Fibroblast of the conjunctiva (primary cell): ENCODE results near the gene RBM3.

Experiments
- DNase-seq: peaks from one replicate; pipeline ENCODE4 v3.0.0-alpha.2; 2010; ENCODE audit warnings: low read depth

The RBM3 gene

DNA sequence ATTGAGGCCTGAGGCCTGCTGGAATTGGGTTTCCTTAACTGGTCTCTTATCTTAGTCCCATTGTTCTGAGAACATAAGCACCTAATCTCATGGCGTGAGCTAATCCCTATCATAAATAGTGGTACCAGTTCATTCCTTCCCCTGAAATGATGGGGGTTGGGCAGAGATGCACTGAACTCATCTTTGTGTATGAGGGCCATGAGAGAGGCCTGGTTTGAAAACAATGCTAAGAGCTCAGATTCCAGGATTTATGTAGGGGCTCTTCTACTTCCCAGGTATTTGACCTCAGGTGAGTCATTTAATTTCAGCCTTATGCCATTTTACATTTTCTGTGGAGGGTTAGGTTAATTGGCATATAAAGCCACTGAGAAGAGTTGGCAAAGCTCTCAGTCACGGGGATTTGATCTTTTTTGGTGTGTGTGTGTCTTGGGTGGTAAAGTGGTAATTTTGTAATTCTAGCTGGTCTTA, 4.4 kb downstream of the RBM3 start:
- no peak for DNase-seq

DNA sequence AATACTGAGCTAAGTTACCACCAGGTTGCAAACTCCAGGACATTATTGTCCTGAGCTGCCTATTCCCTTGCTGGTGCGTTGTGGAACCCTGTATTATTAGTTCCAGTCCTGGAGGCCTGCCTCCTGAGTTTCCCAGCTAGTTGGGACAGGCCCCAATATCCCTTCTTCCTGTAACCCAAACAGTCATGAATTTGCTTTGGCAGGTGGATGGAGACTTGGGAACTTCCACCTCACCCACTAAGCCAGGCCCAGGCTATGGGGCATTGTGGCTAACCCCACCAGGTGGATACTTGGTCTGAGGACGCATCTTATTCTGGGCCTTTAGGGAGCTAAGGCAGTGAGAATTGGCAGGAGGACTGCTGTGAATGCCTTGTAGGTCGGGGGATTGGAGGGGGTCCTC, 5.0 kb downstream of the RBM3 start:
- no peak for DNase-seq

DNA sequence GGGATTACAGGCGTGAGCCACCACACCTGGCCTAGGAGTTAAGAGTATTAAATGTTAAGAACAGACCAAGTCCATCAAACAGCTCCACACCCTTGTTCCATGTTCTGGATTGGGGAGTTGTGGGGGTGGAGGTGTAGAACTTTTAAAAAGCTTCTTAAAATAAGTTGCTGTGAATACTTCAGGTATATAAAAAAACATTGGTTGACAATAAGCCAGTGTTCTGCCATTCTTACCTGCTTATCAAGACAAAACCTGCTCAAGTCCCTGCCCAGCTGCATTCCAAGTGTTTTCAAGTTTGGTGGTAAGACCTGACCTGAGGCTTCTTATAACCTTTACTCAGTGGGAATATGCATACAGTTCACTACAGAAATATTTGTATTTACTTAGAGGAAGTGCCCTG, 6.4 kb downstream of the RBM3 start:
- DNase-seq, result no peak

DNA sequence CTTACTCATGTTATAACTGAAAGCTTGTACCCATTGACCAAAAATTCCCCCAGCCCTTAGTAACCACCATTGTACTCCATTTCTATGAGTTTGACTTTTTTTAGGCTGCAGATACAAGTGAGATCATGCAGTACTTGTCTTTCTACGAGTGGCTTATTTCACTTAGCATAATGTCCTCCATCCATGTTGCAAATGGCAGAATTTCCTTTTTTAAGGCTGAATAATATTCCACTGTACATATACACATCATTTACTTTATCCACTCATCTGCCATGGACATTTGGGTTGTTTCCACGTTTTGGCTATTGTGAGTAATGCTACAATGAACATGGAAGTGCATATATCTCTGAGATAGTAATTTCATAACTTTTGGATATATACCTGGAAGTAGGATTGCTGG, 10.4 kb downstream of the RBM3 start:
- DNase-seq, result no peak

DNA sequence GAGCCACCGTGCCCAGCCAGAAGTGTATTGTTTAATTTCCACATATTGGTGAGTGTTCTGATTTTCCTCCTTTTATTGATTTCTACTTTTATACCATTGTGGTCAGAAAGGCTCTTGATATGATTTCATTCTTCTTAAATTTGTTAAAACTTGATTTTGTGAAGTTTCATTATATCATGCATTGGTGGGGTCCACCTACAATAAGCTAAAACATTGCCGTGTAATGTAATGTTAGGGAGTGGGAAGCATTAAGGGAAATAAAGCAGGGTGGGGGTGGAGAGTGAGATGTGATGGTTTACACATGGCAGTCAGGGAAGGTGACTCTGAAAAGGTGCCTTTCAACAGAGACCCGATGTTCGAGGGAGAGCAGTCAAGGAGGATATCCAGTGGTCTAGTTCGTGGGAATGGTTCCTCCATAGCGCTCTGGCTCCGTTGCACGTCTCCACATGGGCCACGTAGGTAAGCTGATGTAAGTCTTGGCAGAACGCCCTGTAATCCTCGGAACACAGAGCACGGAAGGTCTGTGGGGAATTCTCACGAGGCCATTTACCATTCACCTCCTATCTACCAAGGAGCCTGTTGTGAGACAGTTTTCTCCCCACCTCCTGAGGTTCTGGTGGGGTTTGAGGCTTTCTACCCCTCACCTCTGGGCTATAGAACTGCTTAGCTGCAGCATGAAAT, 15.3 kb downstream of the RBM3 start:
- DNase-seq, result no peak

DNA sequence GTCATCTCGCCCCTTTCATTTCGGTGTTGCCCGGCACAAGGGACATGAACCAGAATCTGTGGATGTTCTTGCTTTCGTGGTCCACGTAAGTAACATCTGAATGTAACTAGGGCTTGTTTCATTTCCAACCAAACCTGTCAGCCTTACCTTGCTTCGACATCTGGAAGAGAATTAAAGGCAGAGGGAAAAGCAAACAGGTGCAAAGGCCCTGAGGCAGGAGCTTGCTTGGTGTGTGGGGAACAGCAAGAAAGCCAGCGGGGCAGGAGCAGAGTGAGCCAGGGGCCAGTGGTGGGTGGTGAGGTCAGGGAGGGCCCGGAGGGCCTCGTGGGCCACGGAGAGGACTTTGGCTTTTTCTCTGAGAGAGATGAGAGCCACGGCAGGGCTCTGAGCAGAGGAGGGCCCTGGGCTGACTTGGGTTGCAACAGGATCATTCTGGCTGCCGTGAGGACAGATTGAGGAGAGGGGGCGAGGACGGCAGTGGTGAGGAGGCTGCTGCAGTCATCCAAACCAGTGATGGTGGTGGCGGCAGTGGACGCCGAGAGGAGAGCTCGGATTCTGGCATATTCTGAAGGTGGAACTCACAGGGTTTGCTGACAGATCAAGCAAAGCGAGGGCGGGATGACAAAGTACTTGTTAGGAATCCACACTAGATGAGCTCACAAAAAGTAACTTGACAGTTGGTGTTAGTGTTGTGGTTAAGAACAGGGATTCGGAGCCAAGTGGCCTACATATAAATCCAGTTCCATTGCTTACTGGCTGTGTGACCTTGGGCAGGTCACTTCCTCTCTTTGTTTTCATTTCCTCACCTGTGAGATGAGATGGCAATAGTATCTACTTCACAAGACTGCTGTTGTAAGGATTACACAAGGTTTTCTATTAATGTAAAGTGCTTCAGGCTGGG, 16.2 kb downstream of the RBM3 start:
- DNase-seq, result no peak

DNA sequence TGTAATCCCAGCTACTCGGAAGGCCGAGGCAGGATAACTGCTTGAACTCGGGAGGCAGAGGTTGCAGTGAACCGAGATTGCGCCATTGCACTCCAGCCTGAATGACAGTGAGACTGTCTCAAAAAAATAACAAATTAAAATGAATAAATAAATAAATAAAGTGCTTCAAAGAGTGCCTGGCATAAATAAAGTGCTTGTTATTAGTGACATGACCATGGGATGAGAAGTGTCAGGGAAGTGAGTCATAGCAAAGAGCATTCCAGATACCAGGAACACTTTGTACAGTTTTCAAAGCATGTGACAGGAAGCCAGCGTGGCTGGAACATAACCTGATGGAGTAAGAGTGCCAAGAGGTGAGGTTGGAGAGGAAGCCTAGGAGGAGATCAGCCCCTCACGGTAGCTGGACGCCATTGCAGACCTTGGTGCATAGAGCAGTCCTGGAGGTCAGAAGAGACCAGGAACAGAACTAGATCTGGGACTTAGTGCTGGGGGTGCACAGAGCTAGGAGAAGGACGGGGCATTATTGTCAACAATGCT, 17.0 kb downstream of the RBM3 start:
- peak; percentile 41 for DNase-seq

DNA sequence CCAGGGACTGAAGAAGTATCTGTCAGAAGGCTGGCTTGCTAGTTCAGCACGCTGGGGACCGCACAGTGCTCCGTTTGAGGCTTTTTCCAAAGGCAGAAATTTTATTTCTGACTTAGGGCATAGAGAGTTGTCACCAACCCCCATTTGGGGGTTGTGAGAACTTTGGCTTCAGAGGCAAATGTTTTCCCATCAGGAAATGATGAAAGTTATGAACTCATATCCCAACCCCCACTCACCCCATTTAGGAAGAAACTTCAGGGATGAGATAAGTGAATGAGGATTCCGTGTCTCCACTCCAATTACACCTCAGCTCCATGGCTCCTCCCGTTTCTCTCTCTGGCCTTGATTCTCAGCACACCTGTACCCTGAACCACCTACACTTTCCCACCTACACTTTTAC, 18.7 kb downstream of the RBM3 start:
- DNase-seq, result no peak

DNA sequence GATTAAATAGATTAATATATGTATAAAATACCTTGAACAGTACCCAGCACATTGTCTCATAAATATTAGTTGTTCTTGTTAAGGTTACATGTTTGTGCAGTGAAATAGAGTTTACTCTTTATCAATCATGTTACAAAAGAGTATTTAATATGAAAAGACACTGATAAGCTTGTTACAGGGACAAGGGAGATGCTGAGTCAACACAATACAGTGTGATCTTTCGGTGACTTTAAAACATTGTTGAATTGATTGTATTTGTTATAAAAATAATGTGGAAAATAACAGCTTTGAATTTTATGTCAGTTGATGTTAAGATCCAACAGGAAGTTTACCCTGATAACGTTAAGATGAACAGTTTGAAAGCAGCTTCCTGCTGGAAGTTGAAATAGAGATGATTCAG, 21.6 kb downstream of the RBM3 start:
- no peak for DNase-seq

DNA sequence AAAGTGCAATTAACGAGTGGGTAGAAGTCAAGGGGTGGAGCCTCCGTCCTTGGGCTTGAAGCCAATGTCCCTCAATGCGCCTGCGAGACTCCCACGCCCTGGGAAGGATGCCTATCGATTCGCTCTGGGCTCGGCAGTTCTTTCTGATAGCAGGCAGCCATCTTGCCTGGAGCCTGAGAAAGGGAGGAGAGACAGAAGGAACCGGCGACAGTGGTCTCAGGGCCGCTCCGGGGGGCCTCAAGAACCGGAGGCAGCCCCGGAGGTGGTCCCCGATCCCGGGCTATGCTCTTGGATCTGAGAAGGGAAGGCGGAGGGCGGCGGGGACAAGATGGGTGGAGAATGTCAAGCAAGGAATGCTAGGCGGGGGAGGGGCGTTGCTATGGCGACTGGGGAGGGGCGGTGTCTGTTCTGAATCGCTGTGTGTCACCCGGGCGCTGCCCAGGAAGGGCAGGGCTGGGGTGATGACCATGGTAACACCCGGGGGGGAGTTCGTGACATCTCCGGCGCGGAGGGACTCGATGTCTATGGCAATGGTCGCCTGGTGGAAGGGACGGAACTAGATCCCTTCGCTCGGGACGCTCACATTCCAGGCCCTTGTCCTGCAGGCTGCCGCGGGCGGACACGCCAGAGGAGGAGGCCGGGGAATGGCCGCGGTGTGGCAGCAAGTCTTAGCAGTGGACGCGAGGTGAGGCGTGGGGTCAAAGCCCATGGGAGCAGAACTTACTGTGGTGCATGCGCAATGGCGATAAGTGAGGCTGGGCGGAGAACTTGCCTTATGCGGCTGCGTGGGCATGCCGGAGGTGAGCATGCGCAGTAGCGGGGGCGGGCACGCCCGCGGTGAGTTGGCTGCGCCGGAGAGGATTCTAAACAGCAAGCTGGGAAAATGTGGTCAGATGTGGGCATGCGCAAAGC, 23.3 kb downstream of the RBM3 start, which contains the start of gene WDR13:
TSS of gene WDR13 (plus strand) at position 140 of the 912 bp plus-strand sequence. CDS start at position 645, 505 bp downstream.
- DNase-seq, result peak; percentile 96

DNA sequence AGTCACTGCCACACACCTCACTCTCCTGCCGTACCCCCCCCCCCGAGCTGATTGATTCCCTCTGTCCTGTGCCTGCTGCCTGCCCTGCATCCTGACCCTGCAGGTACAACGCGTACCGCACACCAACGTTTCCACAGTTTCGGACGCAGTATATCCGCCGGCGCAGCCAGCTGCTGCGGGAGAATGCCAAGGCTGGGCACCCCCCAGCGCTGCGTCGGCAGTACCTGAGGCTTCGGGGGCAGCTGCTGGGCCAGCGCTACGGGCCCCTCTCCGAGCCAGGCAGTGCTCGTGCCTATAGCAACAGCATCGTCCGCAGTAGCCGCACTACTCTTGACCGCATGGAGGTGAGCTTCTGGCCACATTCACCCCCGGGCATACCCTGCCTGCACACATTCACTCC, 24.3 kb downstream of the RBM3 start:
- DNase-seq, result no peak

DNA sequence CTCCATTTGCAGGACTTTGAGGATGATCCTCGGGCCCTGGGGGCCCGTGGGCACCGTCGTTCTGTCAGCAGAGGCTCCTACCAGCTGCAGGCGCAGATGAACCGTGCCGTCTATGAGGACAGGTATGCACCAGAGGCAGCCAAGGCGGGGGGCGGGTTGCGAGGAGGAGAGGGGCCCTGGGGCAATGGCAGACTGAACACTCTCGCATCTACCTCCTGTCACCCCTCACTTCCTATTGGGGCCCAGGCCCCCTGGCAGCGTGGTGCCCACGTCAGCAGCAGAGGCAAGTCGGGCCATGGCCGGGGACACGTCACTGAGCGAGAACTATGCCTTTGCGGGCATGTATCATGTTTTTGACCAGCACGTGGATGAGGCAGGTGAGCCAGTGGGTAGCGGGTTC, 25.1 kb downstream of the RBM3 start:
- no peak for DNase-seq

DNA sequence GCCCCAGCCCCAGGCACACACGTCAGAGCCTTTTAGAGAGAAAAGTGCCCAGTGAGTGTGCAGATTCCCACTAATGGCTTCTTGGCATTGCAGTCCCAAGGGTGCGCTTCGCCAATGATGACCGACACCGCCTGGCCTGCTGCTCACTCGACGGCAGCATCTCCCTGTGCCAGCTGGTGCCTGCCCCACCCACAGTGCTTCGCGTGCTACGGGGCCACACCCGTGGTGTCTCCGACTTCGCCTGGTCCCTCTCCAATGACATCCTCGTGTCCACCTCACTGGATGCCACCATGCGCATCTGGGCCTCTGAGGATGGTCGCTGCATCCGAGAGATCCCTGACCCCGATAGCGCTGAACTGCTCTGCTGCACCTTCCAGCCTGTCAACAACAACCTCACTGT, 25.9 kb downstream of the RBM3 start:
- DNase-seq, result no peak

DNA sequence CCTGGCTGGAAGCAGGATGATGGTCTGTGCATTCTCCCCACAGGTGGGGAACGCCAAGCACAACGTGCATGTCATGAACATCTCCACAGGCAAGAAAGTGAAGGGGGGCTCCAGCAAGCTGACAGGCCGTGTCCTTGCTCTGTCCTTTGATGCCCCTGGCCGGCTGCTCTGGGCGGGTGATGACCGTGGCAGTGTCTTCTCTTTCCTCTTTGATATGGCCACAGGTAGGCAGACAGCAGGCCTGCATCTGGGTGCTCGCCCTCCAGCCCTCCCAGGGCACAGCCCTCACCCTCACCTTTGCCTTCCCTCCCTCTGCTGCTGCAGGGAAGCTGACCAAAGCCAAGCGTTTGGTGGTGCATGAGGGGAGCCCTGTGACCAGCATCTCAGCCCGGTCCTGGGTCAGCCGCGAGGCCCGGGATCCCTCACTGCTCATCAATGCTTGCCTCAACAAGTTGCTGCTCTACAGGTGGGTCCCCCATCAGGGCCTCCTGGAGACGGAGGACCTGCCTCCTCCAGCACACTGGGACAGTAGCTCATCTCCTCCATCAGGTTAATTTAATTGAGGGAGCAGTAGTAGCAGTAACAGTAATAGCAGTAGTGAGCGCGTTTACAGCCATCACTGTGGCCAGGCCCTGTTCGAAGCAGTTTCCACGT, 27.6 kb downstream of the RBM3 start:
- no peak for DNase-seq

DNA sequence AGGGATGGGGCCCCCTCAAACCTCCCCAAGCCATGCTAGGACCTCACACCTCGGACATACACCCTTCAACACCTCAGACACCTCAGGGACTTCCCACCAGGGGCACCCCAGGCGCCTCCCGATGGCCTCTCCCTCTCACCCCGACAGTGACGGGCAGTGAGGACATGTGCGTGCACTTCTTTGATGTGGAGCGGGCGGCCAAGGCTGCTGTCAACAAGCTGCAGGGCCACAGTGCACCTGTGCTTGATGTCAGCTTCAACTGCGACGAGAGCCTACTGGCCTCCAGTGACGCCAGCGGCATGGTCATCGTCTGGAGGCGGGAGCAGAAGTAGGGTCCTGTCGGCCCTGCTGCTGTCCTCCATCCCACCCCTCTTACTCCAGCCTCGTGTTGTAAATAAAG, 30.4 kb downstream of the RBM3 start:
- DNase-seq, result no peak

DNA sequence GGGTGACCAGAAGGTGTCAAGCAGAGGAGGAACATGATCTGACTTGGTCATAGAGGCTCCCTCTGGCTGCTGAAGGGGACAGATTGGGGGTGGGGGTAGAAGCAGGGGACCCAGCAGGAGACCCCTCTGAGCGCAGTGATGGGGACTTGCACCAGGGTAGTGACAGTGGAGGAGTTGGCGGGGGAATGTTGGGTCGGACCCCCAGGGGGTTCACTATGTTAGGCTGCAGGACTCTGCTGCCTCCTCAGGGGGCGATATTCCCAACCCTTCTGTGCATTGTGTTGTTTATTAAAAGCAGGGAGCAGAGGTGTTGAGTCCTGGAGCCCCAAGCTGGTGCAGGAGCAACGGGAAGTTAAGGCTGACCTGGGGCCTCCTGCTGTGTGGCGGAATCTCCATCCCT, 31.8 kb downstream of the RBM3 start:
- DNase-seq, result no peak

DNA sequence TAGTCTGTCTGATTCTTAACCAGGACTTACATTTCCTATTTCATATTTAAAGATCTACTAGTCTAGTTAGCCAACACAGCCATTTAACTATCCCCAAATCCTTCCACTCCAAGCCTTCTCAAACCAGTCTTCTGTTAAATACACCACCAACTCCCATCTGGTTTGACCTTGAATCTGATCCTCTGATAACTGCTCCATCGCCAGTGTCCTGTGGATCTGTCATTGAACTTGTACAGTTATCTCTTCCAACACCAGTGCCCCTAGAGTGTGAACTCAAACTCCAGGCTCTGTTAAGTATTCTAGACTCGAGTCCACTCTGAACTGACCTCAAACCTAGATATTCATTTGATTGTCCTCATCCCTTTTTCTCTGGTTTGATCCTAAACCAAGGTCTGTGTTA, 37.4 kb downstream of the RBM3 start:
- DNase-seq, result no peak

DNA sequence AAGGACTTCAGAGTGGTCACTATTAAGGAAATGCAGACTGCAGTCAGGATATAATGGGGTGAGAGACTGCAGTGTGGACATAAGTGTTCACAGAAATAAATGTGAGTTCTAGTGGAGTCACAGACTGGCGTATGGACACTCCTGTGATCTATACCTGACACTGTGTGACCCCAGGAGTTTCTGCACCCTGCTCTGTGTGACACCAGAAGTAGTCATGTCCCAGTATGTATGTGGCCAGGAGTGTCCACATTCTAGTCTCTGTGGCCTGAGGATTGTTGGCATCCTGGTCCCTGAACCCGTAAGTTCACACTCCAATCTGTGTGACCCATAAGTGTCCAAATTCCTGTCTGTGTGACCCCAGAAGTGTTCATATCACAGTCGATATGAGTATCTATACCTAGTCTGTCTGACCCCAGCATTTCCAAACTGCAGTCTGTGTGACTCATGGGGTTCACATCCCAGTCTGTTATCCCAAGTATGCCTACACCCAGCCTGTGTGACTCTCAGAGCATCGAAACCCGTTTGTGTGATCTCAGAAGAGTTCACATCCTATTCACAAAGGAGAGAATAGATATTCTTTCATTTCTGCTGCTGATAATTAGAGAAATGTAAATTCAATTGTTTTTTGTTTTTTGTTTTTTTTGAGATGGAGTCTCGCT, 39.3 kb downstream of the RBM3 start:
- DNase-seq, result no peak

DNA sequence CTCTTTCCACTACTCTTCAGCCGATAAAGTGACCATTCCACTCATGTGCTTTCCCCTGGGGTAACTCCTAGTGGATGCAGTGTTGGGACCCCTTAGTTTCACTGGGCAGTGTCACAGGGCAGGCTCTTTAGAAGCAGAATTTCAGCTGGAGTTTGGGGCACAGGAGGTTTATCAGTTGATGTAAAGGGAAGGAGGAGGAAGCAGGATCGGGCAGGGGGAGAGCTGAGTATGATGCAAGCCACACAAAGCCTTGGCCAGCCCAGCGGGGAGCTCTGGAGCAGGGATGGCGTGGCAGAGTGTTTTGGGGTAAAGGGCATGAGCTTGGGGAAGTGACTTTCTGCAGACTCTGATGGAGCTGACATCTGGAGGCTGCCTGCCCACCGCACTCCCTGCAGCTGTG, 42.3 kb downstream of the RBM3 start:
- DNase-seq, result peak; percentile 23

DNA sequence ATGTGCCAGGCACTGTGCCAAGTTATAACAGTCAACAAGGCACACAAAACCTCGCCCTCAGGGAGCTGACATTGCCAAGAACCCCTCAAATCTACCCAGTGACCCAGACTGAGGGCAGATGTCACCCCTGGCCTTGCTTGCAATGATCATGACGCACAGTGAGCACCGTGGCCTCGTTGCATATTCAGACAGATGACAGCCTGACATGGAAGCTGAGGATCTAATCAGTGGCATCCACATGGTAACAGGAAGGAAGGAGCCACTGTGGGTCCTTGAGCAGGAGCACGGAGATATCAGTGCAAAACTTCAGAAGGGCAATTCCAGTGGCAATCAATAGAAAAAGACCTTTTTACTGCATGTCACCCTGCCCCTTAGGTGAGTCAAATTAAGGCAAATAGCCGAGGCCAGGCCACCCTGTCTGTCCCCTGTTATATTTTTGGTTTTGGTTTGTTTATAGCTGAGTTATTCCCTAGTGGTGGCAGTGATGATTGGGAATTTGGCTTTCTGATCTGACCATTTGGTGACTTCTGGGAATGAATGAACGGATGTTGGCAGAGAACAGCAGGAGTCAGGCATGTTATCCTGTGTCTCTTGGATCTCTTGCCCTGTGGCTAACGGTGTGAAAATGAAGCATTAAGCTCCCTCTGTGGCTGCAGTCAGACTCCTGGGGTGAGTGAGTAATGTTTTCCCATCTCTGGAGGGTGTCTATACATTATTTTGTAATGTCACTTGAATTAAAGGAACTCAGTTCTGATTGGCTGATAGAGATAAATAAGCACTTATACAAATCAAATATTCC, 43.5 kb downstream of the RBM3 start:
- DNase-seq, result no peak
